Endodermal cell (in vitro differentiated cells): Measurements from ENCODE around the gene ARFRP1. TPM values are rescaled to one million over a fixed set of nuclear protein-coding genes. Genes with fewer than 3 reads are reported as not detected.

Experiments used
- DNase-seq: peaks from one replicate; pipeline ENCODE4 v3.0.0-alpha.2; 2017
- H3K27ac ChIP-seq: 2 replicates; pipeline ENCODE4 v1.5.1; 2013; ENCODE audit warnings: mild to moderate bottlenecking, low read depth, low read length, moderate library complexity
- H3K27me3 ChIP-seq: 2 replicates; pipeline ENCODE4 v1.6.1; 2013; ENCODE audit warnings: mild to moderate bottlenecking, low read length, moderate library complexity; ENCODE audit not compliant: insufficient read depth, control insufficient read depth, poor library complexity, severe bottlenecking
- H3K36me3 ChIP-seq: 2 replicates; pipeline ENCODE4 v1.7.0; 2013; ENCODE audit warnings: mild to moderate bottlenecking, low read length, moderate library complexity; ENCODE audit not compliant: control insufficient read depth, insufficient read depth
- H3K4me1 ChIP-seq: one replicate; pipeline ENCODE4 v1.7.0; 2013; ENCODE audit warnings: low read length; ENCODE audit not compliant: control insufficient read depth, insufficient read depth
- H3K4me3 ChIP-seq: 2 replicates; pipeline ENCODE4 v1.5.1; 2013; ENCODE audit warnings: mild to moderate bottlenecking, low read length, moderate library complexity
- H3K9ac ChIP-seq: 2 replicates; pipeline ENCODE4 v1.6.1; 2013; ENCODE audit warnings: mild to moderate bottlenecking, low read length, moderate library complexity; ENCODE audit not compliant: poor library complexity, severe bottlenecking; ENCODE audit errors: extremely low read depth
- H3K9me3 ChIP-seq: 2 replicates; pipeline ENCODE4 v1.6.1; 2013; ENCODE audit warnings: mild to moderate bottlenecking, low read length, moderate library complexity; ENCODE audit not compliant: control insufficient read depth
- H3K27ac Mint-ChIP-seq: 2 replicates; pipeline ENCODE4 v1.8.0; 2020; ENCODE audit warnings: mixed read lengths
- H3K27me3 Mint-ChIP-seq: 2 replicates; pipeline ENCODE4 v1.8.0; 2021; ENCODE audit warnings: mild to moderate bottlenecking, mixed read lengths; ENCODE audit not compliant: insufficient read depth
- H3K36me3 Mint-ChIP-seq: 2 replicates; pipeline ENCODE4 v1.8.0; 2020; ENCODE audit warnings: low read depth, mixed read lengths
- H3K4me1 Mint-ChIP-seq: 2 replicates; pipeline ENCODE4 v1.8.0; 2020; ENCODE audit warnings: mixed read lengths
- H3K4me3 Mint-ChIP-seq: 2 replicates; pipeline ENCODE4 v1.8.0; 2020; ENCODE audit warnings: mild to moderate bottlenecking, moderate library complexity, mixed read lengths
- H3K9me3 Mint-ChIP-seq: 2 replicates; pipeline ENCODE4 v1.8.0; 2020; ENCODE audit warnings: mild to moderate bottlenecking, mixed read lengths
- CTCF ChIP-seq: fragments of 200-600 bp; sonication (generic); conservative IDR thresholded peaks from 2 replicates; pipeline ENCODE4 v1.5.0; 2021; ENCODE audit warnings: antibody characterized with exemption, mild to moderate bottlenecking
- WGBS, 2 experiments: methylation state at CpG; one replicate each; pipeline versions ENCODE4 v1.1.5 to v1.1.7; 2013; ENCODE audit warnings: missing lambda C conversion rate in 2 of 2, mixed read lengths in 1 of 2; ENCODE audit not compliant: insufficient coverage in 1 of 2, insufficient read length in 1 of 2; 5-methylcytosine and 5-hydroxymethylcytosine counted together
- total RNA-seq, 2 donors: library from RNA; stranded (reverse); fragmentation: NEBNext Ultra II Directional in 1 of 2; extraction: Animal tissue kit (Norgen Biotek cat#: 25700) in 1 of 2; gene quantifications; 2 replicates in 1 of 2; 3 replicates in 1 of 2; pipeline ENCODE4 v1.2.1, GENCODE V29; 2021

ARFRP1 gene
- total RNA-seq, 2 donors from 2014 or later = 41.6 to 46.2 TPM

DNA sequence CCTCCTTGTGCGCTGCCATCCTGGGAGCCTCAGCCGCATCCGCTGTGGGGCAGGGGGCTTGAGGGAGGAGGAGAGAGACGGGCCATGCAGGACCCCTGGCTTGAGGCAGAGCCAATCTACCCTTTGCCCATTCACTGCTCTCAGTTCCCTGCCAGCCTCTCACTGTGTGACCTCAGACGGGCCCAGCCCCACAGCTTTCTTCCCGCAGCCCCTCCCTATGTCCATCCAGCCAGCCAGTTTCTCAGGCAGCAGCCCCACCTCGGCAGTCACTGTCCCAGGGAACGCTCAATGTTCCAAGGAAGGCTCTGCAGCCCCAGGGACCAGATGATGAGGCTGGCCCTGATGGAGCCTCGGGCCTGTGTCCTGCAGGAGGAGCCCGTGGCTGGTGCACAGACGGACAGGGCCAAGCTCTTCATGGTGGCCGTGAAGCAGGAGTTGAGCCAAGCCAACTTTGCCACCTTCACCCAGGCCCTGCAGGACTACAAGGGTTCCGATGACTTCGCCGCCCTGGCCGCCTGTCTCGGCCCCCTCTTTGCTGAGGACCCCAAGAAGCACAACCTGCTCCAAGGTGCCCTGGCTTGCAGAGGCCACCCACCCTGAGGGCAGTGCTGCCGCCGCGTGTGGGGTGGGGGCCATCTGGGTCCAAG lies 15.2 kb downstream of the ARFRP1 start:
- 90 to 91% methylated on average over 8 to 20 of the region's 20 CpGs for WGBS, 2 experiments
- H3K4me3 ChIP-seq = no peak overlapping the region
- no peaks in the 10 kb centered on the region for H3K36me3 ChIP-seq
- no peak for TF ChIP-seq CTCF
- peak overlapping the region; percentile 11 for H3K27ac ChIP-seq
- peaks cover 10% of the 10 kb centered on the region for H3K36me3 Mint-ChIP-seq
- H3K9me3 ChIP-seq = no peaks in the 10 kb centered on the region
- no peaks in the 10 kb centered on the region for H3K27me3 Mint-ChIP-seq
- no peak overlapping the region for H3K9ac ChIP-seq
- no peaks in the 10 kb centered on the region for H3K4me1 ChIP-seq
- H3K4me1 Mint-ChIP-seq = no peaks in the 10 kb centered on the region
- peak overlapping the region; percentile 35 for H3K27ac Mint-ChIP-seq
- H3K27me3 ChIP-seq = no peaks in the 10 kb centered on the region
- H3K9me3 Mint-ChIP-seq = peaks cover 2% of the 10 kb centered on the region
- no peak overlapping the region for H3K4me3 Mint-ChIP-seq
- no peak for DNase-seq

- Histone ChIP-seq H3K4me1 (no peaks in the 10 kb centered on the region), H3K4me3 (no peak overlapping the region), H3K36me3 (no peaks in the 10 kb centered on the region), H3K27me3 (no peaks in the 10 kb centered on the region), H3K9me3 (no peaks in the 10 kb centered on the region), H3K9ac (no peak overlapping the region), H3K27ac (no peak overlapping the region)
- WGBS, 2 experiments = 96 to 97% methylated on average over 15 to 21 of the region's 21 CpGs
- no peak overlapping the region for H3K4me3 Mint-ChIP-seq
- H3K27ac Mint-ChIP-seq = no peak overlapping the region
- TF ChIP-seq CTCF = no peak
- peaks cover 10% of the 10 kb centered on the region for H3K36me3 Mint-ChIP-seq
- H3K9me3 Mint-ChIP-seq = peaks cover 2% of the 10 kb centered on the region
- no peak for DNase-seq
- no peaks in the 10 kb centered on the region for H3K27me3 Mint-ChIP-seq
- no peaks in the 10 kb centered on the region for H3K4me1 Mint-ChIP-seq
These were observed 15.9 kb downstream of the ARFRP1 start for GRCh38 chr20:63691711-63692435.

GRCh38 chr20:63690898-63691710 lies 16.7 kb downstream of the ARFRP1 start:
- H3K27me3 Mint-ChIP-seq = no peaks in the 10 kb centered on the region
- H3K4me3 Mint-ChIP-seq = no peak overlapping the region

More at GRCh38 chr20:63690898-63691710, 16.7 kb downstream of the ARFRP1 start:
- H3K27me3 ChIP-seq = no peaks in the 10 kb centered on the region
- no peak overlapping the region for H3K27ac ChIP-seq
- no peaks in the 10 kb centered on the region for H3K36me3 ChIP-seq
- H3K36me3 Mint-ChIP-seq = peaks cover 10% of the 10 kb centered on the region
- H3K27ac Mint-ChIP-seq = no peak overlapping the region
- H3K9me3 ChIP-seq = no peaks in the 10 kb centered on the region
- H3K9me3 Mint-ChIP-seq = peaks cover 2% of the 10 kb centered on the region
- 93 to 94% methylated on average over 15 to 24 of the region's 24 CpGs for WGBS, 2 experiments
- no peak overlapping the region for H3K9ac ChIP-seq
- DNase-seq = no peak
- no peak for TF ChIP-seq CTCF
- no peaks in the 10 kb centered on the region for H3K4me1 Mint-ChIP-seq
- no peak overlapping the region for H3K4me3 ChIP-seq
- no peaks in the 10 kb centered on the region for H3K4me1 ChIP-seq
